Activated naive CD8-positive, alpha-beta T cell (primary cell): ENCODE data around the gene CDH4.

Experiments
- H3K27ac Mint-ChIP-seq: one replicate; pipeline ENCODE4 v1.8.0; 2021; ENCODE audit warnings: mixed read lengths
- H3K27me3 Mint-ChIP-seq: one replicate; pipeline ENCODE4 v1.8.0; 2021; ENCODE audit warnings: mixed read lengths
- H3K36me3 Mint-ChIP-seq: one replicate; pipeline ENCODE4 v1.8.0; 2021; ENCODE audit warnings: mixed read lengths
- H3K4me1 Mint-ChIP-seq: one replicate; pipeline ENCODE4 v1.8.0; 2021; ENCODE audit warnings: low read depth, mixed read lengths
- H3K4me3 Mint-ChIP-seq: one replicate; pipeline ENCODE4 v1.8.0; 2021; ENCODE audit warnings: mild to moderate bottlenecking, mixed read lengths
- H3K9me3 Mint-ChIP-seq: one replicate; pipeline ENCODE4 v1.8.0; 2021; ENCODE audit warnings: low read depth, mixed read lengths

The CDH4 gene

GRCh38 chr20:61789329-61789728 lies 537.3 kb downstream of the CDH4 start:
- H3K27ac Mint-ChIP-seq: no peak overlapping the region
- H3K27me3 Mint-ChIP-seq: peaks cover 3% of the 10 kb centered on the region
- H3K9me3 Mint-ChIP-seq: no peaks in the 10 kb centered on the region
- H3K4me1 Mint-ChIP-seq: no peaks in the 10 kb centered on the region
- no peaks in the 10 kb centered on the region for H3K36me3 Mint-ChIP-seq
- H3K4me3 Mint-ChIP-seq: no peak overlapping the region

GRCh38 chr20:61790116-61790827 lies 538.2 kb downstream of the CDH4 start:
- Mint-ChIP-seq H3K27me3 (peaks cover 3% of the 10 kb centered on the region), H3K4me3 (no peak overlapping the region), H3K36me3 (no peaks in the 10 kb centered on the region), H3K4me1 (no peaks in the 10 kb centered on the region), H3K27ac (no peak overlapping the region), H3K9me3 (no peaks in the 10 kb centered on the region)

GRCh38 chr20:61791995-61792394 lies 539.9 kb downstream of the CDH4 start:
- Mint-ChIP-seq H3K27me3 (peaks cover 3% of the 10 kb centered on the region), H3K9me3 (no peaks in the 10 kb centered on the region), H3K36me3 (no peaks in the 10 kb centered on the region), H3K4me3 (no peak overlapping the region), H3K27ac (no peak overlapping the region), H3K4me1 (no peaks in the 10 kb centered on the region)

- Mint-ChIP-seq H3K4me3 (no peak overlapping the region), H3K9me3 (no peaks in the 10 kb centered on the region), H3K27ac (no peak overlapping the region)
Measured at GRCh38 chr20:61795669-61796630, 543.9 kb downstream of the CDH4 start.

GRCh38 chr20:61796738-61797137 lies 544.7 kb downstream of the CDH4 start:
- no peaks in the 10 kb centered on the region for H3K9me3 Mint-ChIP-seq
- no peaks in the 10 kb centered on the region for H3K4me1 Mint-ChIP-seq
- no peaks in the 10 kb centered on the region for H3K36me3 Mint-ChIP-seq
- H3K27ac Mint-ChIP-seq: no peak overlapping the region
- H3K4me3 Mint-ChIP-seq: no peak overlapping the region
- no peaks in the 10 kb centered on the region for H3K27me3 Mint-ChIP-seq

More at GRCh38 chr20:61795669-61796630, 543.9 kb downstream of the CDH4 start:
- Mint-ChIP-seq H3K36me3 (no peaks in the 10 kb centered on the region), H3K27me3 (no peaks in the 10 kb centered on the region), H3K4me1 (no peaks in the 10 kb centered on the region)

GRCh38 chr20:61797200-61797599 lies 545.1 kb downstream of the CDH4 start:
- Mint-ChIP-seq H3K36me3 (no peaks in the 10 kb centered on the region), H3K27me3 (no peaks in the 10 kb centered on the region), H3K9me3 (no peaks in the 10 kb centered on the region), H3K4me3 (no peak overlapping the region), H3K27ac (no peak overlapping the region), H3K4me1 (no peaks in the 10 kb centered on the region)

- Mint-ChIP-seq H3K27ac (no peak overlapping the region), H3K9me3 (no peaks in the 10 kb centered on the region), H3K36me3 (no peaks in the 10 kb centered on the region), H3K4me3 (no peak overlapping the region), H3K27me3 (no peaks in the 10 kb centered on the region), H3K4me1 (no peaks in the 10 kb centered on the region)
Measured at GRCh38 chr20:61797971-61798411, 545.9 kb downstream of the CDH4 start.

- H3K4me3 Mint-ChIP-seq: no peak overlapping the region
- no peaks in the 10 kb centered on the region for H3K4me1 Mint-ChIP-seq
- H3K36me3 Mint-ChIP-seq: no peaks in the 10 kb centered on the region
- no peaks in the 10 kb centered on the region for H3K27me3 Mint-ChIP-seq
- H3K27ac Mint-ChIP-seq: no peak overlapping the region
- no peaks in the 10 kb centered on the region for H3K9me3 Mint-ChIP-seq
Measured at GRCh38 chr20:61798632-61799031, 546.6 kb downstream of the CDH4 start.

GRCh38 chr20:61799394-61799923 lies 547.4 kb downstream of the CDH4 start:
- no peaks in the 10 kb centered on the region for H3K4me1 Mint-ChIP-seq
- peaks cover under 1% of the 10 kb centered on the region for H3K27me3 Mint-ChIP-seq
- H3K4me3 Mint-ChIP-seq: no peak overlapping the region
- H3K36me3 Mint-ChIP-seq: no peaks in the 10 kb centered on the region
- H3K27ac Mint-ChIP-seq: no peak overlapping the region
- no peaks in the 10 kb centered on the region for H3K9me3 Mint-ChIP-seq

- Mint-ChIP-seq H3K36me3 (no peaks in the 10 kb centered on the region), H3K27ac (no peak overlapping the region), H3K4me3 (no peak overlapping the region), H3K27me3 (peaks cover 2% of the 10 kb centered on the region), H3K4me1 (no peaks in the 10 kb centered on the region), H3K9me3 (no peaks in the 10 kb centered on the region)
Measured at GRCh38 chr20:61799928-61800327, 547.9 kb downstream of the CDH4 start.

GRCh38 chr20:61800359-61801064 lies 548.5 kb downstream of the CDH4 start:
- Mint-ChIP-seq H3K9me3 (no peaks in the 10 kb centered on the region), H3K27ac (no peak overlapping the region), H3K4me1 (no peaks in the 10 kb centered on the region), H3K4me3 (no peak overlapping the region), H3K36me3 (no peaks in the 10 kb centered on the region), H3K27me3 (peaks cover 2% of the 10 kb centered on the region)

- Mint-ChIP-seq H3K4me3 (no peak overlapping the region), H3K36me3 (no peaks in the 10 kb centered on the region), H3K27ac (no peak overlapping the region), H3K27me3 (peaks cover 2% of the 10 kb centered on the region), H3K9me3 (no peaks in the 10 kb centered on the region), H3K4me1 (no peaks in the 10 kb centered on the region)
Measured at GRCh38 chr20:61801065-61801360, 549.0 kb downstream of the CDH4 start.

GRCh38 chr20:61801428-61801827 lies 549.4 kb downstream of the CDH4 start:
- Mint-ChIP-seq H3K27me3 (peaks cover 2% of the 10 kb centered on the region), H3K27ac (no peak overlapping the region), H3K4me3 (no peak overlapping the region), H3K4me1 (no peaks in the 10 kb centered on the region), H3K36me3 (no peaks in the 10 kb centered on the region), H3K9me3 (no peaks in the 10 kb centered on the region)

- Mint-ChIP-seq H3K36me3 (no peaks in the 10 kb centered on the region), H3K4me3 (no peak overlapping the region), H3K9me3 (no peaks in the 10 kb centered on the region), H3K4me1 (no peaks in the 10 kb centered on the region), H3K27ac (no peak overlapping the region), H3K27me3 (peaks cover 2% of the 10 kb centered on the region)
Measured at GRCh38 chr20:61801857-61802442, 549.9 kb downstream of the CDH4 start.
